Measurements from ENCODE around the gene IL11RA.
"Not testable (repeated sequence)": the region's sequence is repeated elsewhere in the genome, so short reads cannot be mapped to it uniquely, and the experiment has no call there.

The IL11RA gene

GRCh38 chr9:34629491-34629808, 22.5 kb upstream of the IL11RA start:
- DNase-seq (ENCODE audit: low read depth, low spot score) = no peak

GRCh38 chr9:34630402-34631154, 21.4 kb upstream of the IL11RA start:
- DNase-seq (ENCODE audit: low read depth, low spot score) = no peak

GRCh38 chr9:34633166-34633565, 18.8 kb upstream of the IL11RA start:
- DNase-seq (ENCODE audit: low read depth, low spot score) = no peak

GRCh38 chr9:34633851-34634550, 18.0 kb upstream of the IL11RA start:
- peak; percentile 83 for DNase-seq (ENCODE audit: low read depth, low spot score)

GRCh38 chr9:34634551-34635248, 17.3 kb upstream of the IL11RA start:
- DNase-seq (ENCODE audit: low read depth, low spot score) = no peak

- DNase-seq (ENCODE audit: low read depth, low spot score) = no peak
Measured at GRCh38 chr9:34635556-34635955, 16.4 kb upstream of the IL11RA start.

GRCh38 chr9:34636791-34637355, 15.1 kb upstream of the IL11RA start:
- no peak for DNase-seq (ENCODE audit: low read depth, low spot score)

- peak; percentile 93 for DNase-seq (ENCODE audit: low read depth, low spot score)
Measured at GRCh38 chr9:34637356-34638137, 14.4 kb upstream of the IL11RA start, which contains the start of gene SIGMAR1. TSS of gene SIGMAR1 (minus strand) at chr9:34637787. CDS start at chr9:34637697, 90 bp downstream.

GRCh38 chr9:34638138-34638445, 13.9 kb upstream of the IL11RA start:
- no peak for DNase-seq (ENCODE audit: low read depth, low spot score)

- not testable (repeated sequence) for DNase-seq (ENCODE audit: low read depth, low spot score)
Measured at GRCh38 chr9:34639322-34639721, 12.7 kb upstream of the IL11RA start.

- DNase-seq (ENCODE audit: low read depth, low spot score) = no peak
Measured at GRCh38 chr9:34642679-34643078, 9.3 kb upstream of the IL11RA start.

- DNase-seq (ENCODE audit: low read depth, low spot score) = peak; percentile 87
Measured at GRCh38 chr9:34644766-34645314, 7.1 kb upstream of the IL11RA start.

GRCh38 chr9:34646211-34647083, 5.5 kb upstream of the IL11RA start, which contains the start of gene GALT:
TSS of gene GALT (plus strand) at chr9:34646675. CDS start at chr9:34646705, 30 bp downstream.
- peak; percentile 98 for DNase-seq (ENCODE audit: low read depth, low spot score)

GRCh38 chr9:34647084-34647403, 4.9 kb upstream of the IL11RA start:
- no peak for DNase-seq (ENCODE audit: low read depth, low spot score)

- DNase-seq (ENCODE audit: low read depth, low spot score) = no peak
Measured at GRCh38 chr9:34647651-34648050, 4.3 kb upstream of the IL11RA start.

GRCh38 chr9:34648673-34649072, 3.3 kb upstream of the IL11RA start:
- no peak for DNase-seq (ENCODE audit: low read depth, low spot score)

GRCh38 chr9:34650816-34651215, 1.2 kb upstream of the IL11RA start:
- DNase-seq (ENCODE audit: low read depth, low spot score) = no peak

- no peak for DNase-seq (ENCODE audit: low read depth, low spot score)
Measured at GRCh38 chr9:34651321-34651720, 664 bp upstream of the IL11RA start.

GRCh38 chr9:34652602-34653000, 616 bp downstream of the IL11RA start:
- DNase-seq (ENCODE audit: low read depth, low spot score) = no peak

Measured in ELF-1 (cell line).